ENCODE results near the gene KIRREL3. TPM values are rescaled to one million over a fixed set of nuclear protein-coding genes. Genes with fewer than 3 reads are reported as not detected.

The KIRREL3 gene
- total and polyA plus RNA-seq, 2 of the 4 experiments (the other 2 are of a cell fraction): 10.9 to 15.9 TPM

GRCh38 chr11:126868741-126869140 is 131.8 kb downstream of the KIRREL3 start:
- H2AK5ac ChIP-seq (ENCODE audit: low read depth, low read length): no peak overlapping the region
- peaks cover 13 to 18% of the 10 kb centered on the region in 2 experiments for H3K79me1 ChIP-seq (ENCODE audit: low read depth in 1 of 2, low read length in 2 of 2)
- no peak overlapping the region for H3K4me2 ChIP-seq (ENCODE audit: low read depth, low read length)
- no peak overlapping the region for H2BK20ac ChIP-seq (ENCODE audit: low read depth, low read length)
- no peak overlapping the region for H3K9ac ChIP-seq (ENCODE audit: low read depth, low read length)
- no peaks in the 10 kb centered on the region for H3K36me3 ChIP-seq (ENCODE audit: control insufficient read depth, insufficient read depth, low read length)
- H3K23ac ChIP-seq (ENCODE audit: low read depth, low read length): no peak overlapping the region
- no peak overlapping the region for H3K4me3 ChIP-seq (ENCODE audit: insufficient read depth, low read depth, low read length)
- TF ChIP-seq MXI1 (IDR thresholded peaks at IDR 0.05; ENCODE audit: borderline replicate concordance, low read depth, low read length): no peak
- TF ChIP-seq RFX5 (IDR thresholded peaks at IDR 0.05; ENCODE audit: low read depth, low read length): no peak
- TF ChIP-seq, protein P1, sequence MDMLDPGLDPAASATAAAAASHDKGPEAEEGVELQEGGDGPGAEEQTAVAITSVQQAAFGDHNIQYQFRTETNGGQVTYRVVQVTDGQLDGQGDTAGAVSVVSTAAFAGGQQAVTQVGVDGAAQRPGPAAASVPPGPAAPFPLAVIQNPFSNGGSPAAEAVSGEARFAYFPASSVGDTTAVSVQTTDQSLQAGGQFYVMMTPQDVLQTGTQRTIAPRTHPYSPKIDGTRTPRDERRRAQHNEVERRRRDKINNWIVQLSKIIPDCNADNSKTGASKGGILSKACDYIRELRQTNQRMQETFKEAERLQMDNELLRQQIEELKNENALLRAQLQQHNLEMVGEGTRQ (IDR thresholded peaks at IDR 0.05; ENCODE audit: low read depth, low read length): no peak
- no peak for TF ChIP-seq RAD21 (IDR thresholded peaks at IDR 0.05; ENCODE audit: low read length)
- TF ChIP-seq MAFK (IDR thresholded peaks at IDR 0.05; ENCODE audit: low read depth, low read length): no peak
- no peak for TF ChIP-seq MAZ (IDR thresholded peaks at IDR 0.05; ENCODE audit: borderline replicate concordance, low read depth, low read length)
- no peak overlapping the region for H3K27ac ChIP-seq (ENCODE audit: insufficient read depth, low read length)
- no peak overlapping the region for H4K5ac ChIP-seq (ENCODE audit: low read depth, low read length)
- no peak for ATAC-seq (ENCODE audit: low read depth)
- no peak overlapping the region for H2AK9ac ChIP-seq (replicated peaks; ENCODE audit: low read depth, low read length, poor library complexity)
- no peak for DNase-seq
- H3K27me3 ChIP-seq (ENCODE audit: control insufficient read depth, insufficient read depth, low read length): no peaks in the 10 kb centered on the region
- in situ Hi-C loops (cut with MboI; ENCODE audit: low sequenced_read_pairs) (no loop called here), intact Hi-C loops (cut with micrococcal nuclease) (no loop called here), dilution Hi-C loops (cut with HindIII; ENCODE audit: low sequenced_read_pairs, unreplicated experiment) (no loop called here)
- H2BK120ac ChIP-seq (ENCODE audit: low read depth, low read length): no peak overlapping the region
- no peaks in the 10 kb centered on the region for H3K4me1 ChIP-seq (ENCODE audit: control insufficient read depth, insufficient read depth, low read length)
- H2BK5ac ChIP-seq (ENCODE audit: low read depth, low read length, poor library complexity, severe bottlenecking): no peak overlapping the region
- H2BK15ac ChIP-seq (ENCODE audit: low read depth, low read length): no peak overlapping the region
- POLR2A ChIA-PET (ENCODE audit: unreplicated experiment): interaction anchor here (0.6 kb wide), 1 partner anchor 16 kb away, joined by 3 read pairs; no protein-coding TSS in a partner anchor
- H3K14ac ChIP-seq (replicated peaks; ENCODE audit: low read depth, low read length): no peak overlapping the region
- CTCF ChIA-PET: interaction anchor here (0.6 to 1.4 kb wide), 2 partner anchors 12 to 78 kb away, joined by 3 to 4 read pairs; no protein-coding TSS in a partner anchor
- no peak overlapping the region for H2AFZ ChIP-seq (replicated peaks; ENCODE audit: low read length, poor library complexity)
- no peak overlapping the region for H3K56ac ChIP-seq (ENCODE audit: extremely low read depth, insufficient read depth, low read length)
- H4K91ac ChIP-seq (ENCODE audit: insufficient read depth, low read depth, low read length): no peak overlapping the region
- BruUV-seq (replicated peaks): no TSS peak
- H4K8ac ChIP-seq (ENCODE audit: low read depth in 2 of 2, low read length in 2 of 2): no peak overlapping the region
- no peaks in the 10 kb centered on the region for H4K20me1 ChIP-seq (ENCODE audit: insufficient read depth, low read length)
- H3K9me3 ChIP-seq (ENCODE audit: control insufficient read depth, insufficient read depth, low read length): no peaks in the 10 kb centered on the region
- no peak overlapping the region for H3K18ac ChIP-seq (ENCODE audit: low read depth, low read length)
- no peak overlapping the region for H3K4ac ChIP-seq (ENCODE audit: low read depth, low read length)
- no CpG with 5 or more reads among the region's 1 CpG for WGBS, 2 experiments (ENCODE audit: extremely low coverage in 2 of 2, insufficient read length in 1 of 2)
- H3K9me1 ChIP-seq (ENCODE audit: insufficient read depth, low read length): peaks cover 3% of the 10 kb centered on the region

Data from IMR-90 (cell line).